Mucosa of descending colon (tissue), 3 donors: Measurements from ENCODE around the gene BLMH. TPM values are rescaled to one million over a fixed set of nuclear protein-coding genes. Genes with fewer than 3 reads are reported as not detected.

Experiments used
- ATAC-seq: fragments of 200-7000 bp; cut with Tn5 transposase; one replicate; pipeline ENCODE4 v1.9.1; 2020; ENCODE audit warnings: mild to moderate bottlenecking, moderate library complexity
- DNase-seq, 3 donors: peaks; one replicate each; pipeline ENCODE4 v3.0.0-alpha.2; 2020
- H3K36me3 ChIP-seq: fragments of 200-600 bp; one replicate; pipeline ENCODE4 v1.8.0; 2021; ENCODE audit warnings: low read depth, mild to moderate bottlenecking
- H3K4me1 ChIP-seq: fragments of 200-600 bp; one replicate; pipeline ENCODE4 v1.8.0; 2021; ENCODE audit warnings: low read depth, mild to moderate bottlenecking
- H3K4me3 ChIP-seq: fragments of 200-600 bp; one replicate; pipeline ENCODE4 v1.8.0; 2021; ENCODE audit warnings: mild to moderate bottlenecking
- H3K9me3 ChIP-seq: fragments of 200-600 bp; one replicate; pipeline ENCODE4 v1.8.0; 2021; ENCODE audit warnings: mild to moderate bottlenecking
- CTCF ChIP-seq: fragments of 200-600 bp; IDR thresholded peaks from one replicate; pipeline ENCODE4 v1.8.0; 2022; ENCODE audit warnings: antibody characterized with exemption, mild to moderate bottlenecking
- intact Hi-C, 2 donors: fragments of 100-400 bp; cut with DNase I in 1 of 2; cut with micrococcal nuclease in 1 of 2; formaldehyde crosslinking; loops; one replicate each; pipeline versions ENCODE4 v1.11.0 to v1.11.1; 2022; cut with DNase I, micrococcal nuclease
- total RNA-seq, 3 donors: library from RNA; stranded (reverse); fragmentation: NEBNext Ultra II Directional in 2 of 3; extraction: Animal tissue kit (Norgen Biotek cat#: 25700) in 2 of 3; gene quantifications; one replicate each; pipeline versions ENCODE4 v1.2.1 to v1.2.4, GENCODE V29; 2021 to 2023
- donor health status: DM: no; HTN: no; CAD: no; lungs with moderate emphysema.
- donor health status: DM: no; HTN: no; CAD: no.
- donor health status: DM: no; HTN: yes; CAD: no.

The BLMH gene
- total RNA-seq, 3 donors from 2014 or later, result 18.1 to 31.9 (median 22.0) TPM

- intact Hi-C loops, result loop anchor here in 1 of 2 donors (10.0 kb wide), 1 partner anchor 232 kb away; no protein-coding TSS in a partner anchor
- peak in 1 of 3 donors; percentile 72 for DNase-seq
Measured at GRCh38 chr17:30336369-30337171, 44.8 kb upstream of the BLMH start.

GRCh38 chr17:30334421-30334820 lies 42.7 kb upstream of the BLMH start:
- Histone ChIP-seq H3K9me3 (no peaks in the 10 kb centered on the region), H3K4me1 (peaks cover 28% of the 10 kb centered on the region), H3K4me3 (no peak overlapping the region), H3K36me3 (no peaks in the 10 kb centered on the region)
- no peak for TF ChIP-seq CTCF
- DNase-seq (no peak), ATAC-seq (no peak)
- intact Hi-C loops, result loop anchor here in 1 of 2 donors (10.0 kb wide), 1 partner anchor 230 kb away; no protein-coding TSS in a partner anchor

More at GRCh38 chr17:30336369-30337171, 44.8 kb upstream of the BLMH start:
- peak; percentile 78 for ATAC-seq
- Histone ChIP-seq H3K4me3 (no peak overlapping the region), H3K36me3 (no peaks in the 10 kb centered on the region), H3K9me3 (no peaks in the 10 kb centered on the region), H3K4me1 (peaks cover 26% of the 10 kb centered on the region)
- peak; percentile 30 for TF ChIP-seq CTCF

GRCh38 chr17:30333503-30334360 lies 42.0 kb upstream of the BLMH start, which contains the start of gene TMIGD1:
Gene TMIGD1 (minus strand): TSS chr17:30334057. CDS start chr17:30332133, 1,924 bp downstream.
- Histone ChIP-seq H3K4me1 (peaks cover 28% of the 10 kb centered on the region), H3K9me3 (no peaks in the 10 kb centered on the region), H3K4me3 (no peak within 1 kb of the TSS), H3K36me3 (no peaks in the 10 kb centered on the region)
- TF ChIP-seq CTCF, result no peak
- intact Hi-C loops, result loop anchor here in 1 of 2 donors (10.0 kb wide), 1 partner anchor 229 kb away; no protein-coding TSS in a partner anchor
- no peak for DNase-seq
- ATAC-seq, result peak; percentile 28

GRCh38 chr17:30332057-30332542 lies 40.4 kb upstream of the BLMH start:
- ATAC-seq (peak; percentile 74), DNase-seq (no peak)
- H3K36me3 ChIP-seq, result no peaks in the 10 kb centered on the region
- H3K4me1 ChIP-seq, result peaks cover 24% of the 10 kb centered on the region
- H3K9me3 ChIP-seq, result no peaks in the 10 kb centered on the region
- no peak for TF ChIP-seq CTCF
- H3K4me3 ChIP-seq, result no peak overlapping the region
- intact Hi-C loops, result loop anchor here in 1 of 2 donors (10.0 kb wide), 1 partner anchor 227 kb away; no protein-coding TSS in a partner anchor

GRCh38 chr17:30326809-30327208 lies 35.1 kb upstream of the BLMH start:
- Histone ChIP-seq H3K9me3 (no peaks in the 10 kb centered on the region), H3K36me3 (no peaks in the 10 kb centered on the region), H3K4me3 (no peak overlapping the region), H3K4me1 (peaks cover 9% of the 10 kb centered on the region)
- DNase-seq (peak in 1 of 3 donors; percentile 52), ATAC-seq (peak; percentile 75)
- intact Hi-C loops, result no loop called here
- TF ChIP-seq CTCF, result no peak
